CD14-positive monocyte (primary cell): ENCODE measurements around the gene PGR. TPM values are rescaled to one million over a fixed set of nuclear protein-coding genes. Genes with fewer than 3 reads are reported as not detected.

ENCODE experiments used
- DNase-seq, 3 donors: peaks; one replicate each; pipeline ENCODE4 v3.0.0-alpha.2; 2011 to 2022
- H2AFZ ChIP-seq: 2 replicates; pipeline ENCODE4 v1.6.0; 2012; ENCODE audit warnings: mild to moderate bottlenecking, low read depth, low read length, inconsistent platforms; ENCODE audit not compliant: insufficient read depth, poor library complexity, severe bottlenecking
- H3K27ac ChIP-seq, 2 donors: 1 replicate in 1 of 2; 2 replicates in 1 of 2; pipeline ENCODE4 v1.5.1; 2012 to 2013; ENCODE audit warnings: low read length in 2 of 2, control low read depth in 1 of 2, inconsistent platforms in 1 of 2, low read depth in 1 of 2, mild to moderate bottlenecking in 1 of 2
- H3K27me3 ChIP-seq, 2 donors: one replicate each; pipeline versions ENCODE4 v1.6.0 to v1.6.1; 2011 to 2013; ENCODE audit warnings: low read length in 2 of 2; ENCODE audit not compliant: control insufficient read depth in 2 of 2, insufficient read depth in 2 of 2
- H3K36me3 ChIP-seq, 2 donors: replicated peaks in 1 of 2; 1 replicate in 1 of 2; 2 replicates in 1 of 2; pipeline versions ENCODE4 v1.5.1 to v1.6.1; 2012 to 2013; ENCODE audit warnings: low read length in 2 of 2, control low read depth in 1 of 2, inconsistent platforms in 1 of 2, mild to moderate bottlenecking in 1 of 2; ENCODE audit not compliant: insufficient read depth in 2 of 2, control insufficient read depth in 1 of 2
- H3K4me1 ChIP-seq, 2 donors: 1 replicate in 1 of 2; 2 replicates in 1 of 2; pipeline versions ENCODE4 v1.5.1 to v1.6.1; 2012 to 2013; ENCODE audit warnings: low read length in 2 of 2, control low read depth in 1 of 2, inconsistent platforms in 1 of 2, mild to moderate bottlenecking in 1 of 2, moderate library complexity in 1 of 2; ENCODE audit not compliant: insufficient read depth in 2 of 2, control insufficient read depth in 1 of 2
- H3K4me2 ChIP-seq: replicated peaks from 2 replicates; pipeline ENCODE3; 2012; ENCODE audit warnings: low read length, moderate library complexity, mild to moderate bottlenecking; ENCODE audit not compliant: poor library complexity, severe bottlenecking; ENCODE audit errors: extremely low read depth
- H3K4me3 ChIP-seq, 3 experiments: fragments of 200-600 bp in 1 of 3; sonication (generic) in 1 of 3; replicated peaks in 1 of 3; 1 replicate in 2 of 3; 2 replicates in 1 of 3; pipeline ENCODE4 v1.5.1; 2011 to 2013; ENCODE audit warnings: low read length in 3 of 3, mild to moderate bottlenecking in 3 of 3, control low read depth in 2 of 3, low read depth in 2 of 3, inconsistent platforms in 1 of 3, moderate library complexity in 1 of 3
- H3K79me2 ChIP-seq: 2 replicates; pipeline ENCODE4 v1.6.0; 2012; ENCODE audit warnings: mild to moderate bottlenecking, control low read depth, inconsistent platforms, low read length, moderate library complexity; ENCODE audit not compliant: insufficient read depth
- H3K9ac ChIP-seq: 2 replicates; pipeline ENCODE4 v1.6.0; 2017; ENCODE audit warnings: low read length, mild to moderate bottlenecking; ENCODE audit not compliant: insufficient read depth, poor library complexity, severe bottlenecking
- H3K9me3 ChIP-seq, 2 donors: replicated peaks in 1 of 2; 1 replicate in 1 of 2; 2 replicates in 1 of 2; pipeline versions ENCODE4 v1.5.1 to v1.6.1; 2012 to 2013; ENCODE audit warnings: low read length in 2 of 2, control low read depth in 1 of 2; ENCODE audit not compliant: control insufficient read depth in 1 of 2, insufficient read depth in 1 of 2
- H4K20me1 ChIP-seq: 2 replicates; pipeline ENCODE4 v1.6.0; 2012; ENCODE audit warnings: mild to moderate bottlenecking, low read length, control low read depth, moderate library complexity; ENCODE audit not compliant: insufficient read depth
- H3K27ac Mint-ChIP-seq, 7 donors: one replicate each; pipeline ENCODE4 v1.8.0; 2020; ENCODE audit warnings: mild to moderate bottlenecking in 7 of 7, mixed read lengths in 7 of 7, moderate library complexity in 6 of 7, inconsistent platforms in 2 of 7
- H3K27me3 Mint-ChIP-seq, 3 donors: one replicate each; pipeline ENCODE4 v1.8.0; 2021 to 2022; ENCODE audit warnings: low read depth in 3 of 3, mild to moderate bottlenecking in 3 of 3, mixed read lengths in 3 of 3, moderate library complexity in 3 of 3, inconsistent platforms in 1 of 3
- H3K36me3 Mint-ChIP-seq, 2 donors: one replicate each; pipeline ENCODE4 v1.8.0; 2020; ENCODE audit warnings: mixed read lengths in 2 of 2, inconsistent platforms in 1 of 2, mild to moderate bottlenecking in 1 of 2
- H3K4me1 Mint-ChIP-seq: one replicate; pipeline ENCODE4 v1.8.0; 2020; ENCODE audit warnings: mild to moderate bottlenecking, mixed read lengths
- H3K4me3 Mint-ChIP-seq, 2 donors: one replicate each; pipeline ENCODE4 v1.8.0; 2020; ENCODE audit warnings: mild to moderate bottlenecking in 2 of 2, mixed read lengths in 2 of 2, moderate library complexity in 1 of 2
- H3K9me3 Mint-ChIP-seq, 7 donors: one replicate each; pipeline ENCODE4 v1.8.0; 2020 to 2022; ENCODE audit warnings: mixed read lengths in 7 of 7, mild to moderate bottlenecking in 6 of 7, moderate library complexity in 6 of 7, inconsistent platforms in 2 of 7
- CTCF ChIP-seq: fragments of 200-600 bp; IDR thresholded peaks from one replicate; pipeline ENCODE4 v1.8.0; 2022; ENCODE audit warnings: antibody characterized with exemption, mild to moderate bottlenecking
- WGBS: methylation state at CpG from one replicate; pipeline ENCODE4 v1.1.5; 2013; ENCODE audit warnings: missing lambda C conversion rate; ENCODE audit not compliant: insufficient coverage; 5-methylcytosine and 5-hydroxymethylcytosine counted together
- intact Hi-C, 2 donors: fragments of 100-400 bp; cut with micrococcal nuclease; formaldehyde crosslinking; loops; one replicate each; pipeline versions ENCODE4 v1.15.0 to v1.15.1; 2023
- polyA plus RNA-seq, 3 donors: library from polyadenylated mRNA; depleted of rRNA in 1 of 3; unstranded in 2 of 3; stranded (reverse) in 1 of 3; fragments of 300-500 nt in 2 of 3; fragments of >200 nt in 1 of 3; fragmentation: Illumina TruSeq in 2 of 3; gene quantifications; 1 replicate in 2 of 3; 2 replicates in 1 of 3; pipeline ENCODE4 v1.2.3, GENCODE V29; 2012 to 2021

Gene PGR
- polyA plus RNA-seq, 3 donors: not detected

- H3K27me3 Mint-ChIP-seq: no peaks in the 10 kb centered on the region
- no peak for DNase-seq
- H3K4me3 Mint-ChIP-seq: no peak overlapping the region
- Histone ChIP-seq H3K36me3 (no peaks in the 10 kb centered on the region), H3K79me2 (no peaks in the 10 kb centered on the region), H3K9me3 (no peaks in the 10 kb centered on the region), H3K4me1 (no peaks in the 10 kb centered on the region), H3K4me2 (no peak overlapping the region), H3K9ac (no peak overlapping the region), H3K27ac (no peak overlapping the region), H2AFZ (no peak overlapping the region), H3K27me3 (no peaks in the 10 kb centered on the region), H3K4me3 (no peak overlapping the region), H4K20me1 (no peaks in the 10 kb centered on the region)
- no peak overlapping the region for H3K27ac Mint-ChIP-seq
- H3K36me3 Mint-ChIP-seq: no peaks in the 10 kb centered on the region
- peaks cover 0 to 15% (median 3%) of the 10 kb centered on the region in 7 donors for H3K9me3 Mint-ChIP-seq
- TF ChIP-seq CTCF: no peak
- 100% methylated on average over 1 of the region's 2 CpGs for WGBS
- intact Hi-C loops: no loop called here
- H3K4me1 Mint-ChIP-seq: no peaks in the 10 kb centered on the region
These were observed 26.2 kb downstream of the PGR start for GRCh38 chr11:101103433-101103832.

DNA sequence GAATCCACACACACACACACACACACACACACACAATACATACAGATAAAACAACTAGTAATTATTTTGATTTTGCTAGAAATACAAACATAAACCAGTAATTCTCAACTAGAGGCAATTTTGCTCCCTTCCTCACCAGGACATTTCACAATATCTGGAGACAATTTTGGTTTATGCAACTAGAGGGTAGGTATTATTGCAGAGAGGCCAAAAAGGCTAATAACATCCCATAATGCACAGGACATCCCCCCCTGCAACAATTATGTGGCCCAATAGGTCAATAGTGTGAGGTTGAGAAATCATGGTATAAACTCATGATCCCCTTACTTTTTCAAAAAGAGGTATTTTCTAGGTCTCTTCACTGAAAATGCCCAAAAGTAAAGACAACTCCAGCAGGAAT lies 29.0 kb downstream of the PGR start:
- no peak overlapping the region for H3K4me3 Mint-ChIP-seq
- no peak for TF ChIP-seq CTCF
- no peaks in the 10 kb centered on the region for H3K4me1 Mint-ChIP-seq
- H3K36me3 ChIP-seq: no peaks in the 10 kb centered on the region
- no peak for DNase-seq
- no peaks in the 10 kb centered on the region for H3K27me3 Mint-ChIP-seq
- H3K9me3 Mint-ChIP-seq: peaks cover 2 to 7% (median 4%) of the 10 kb centered on the region in 7 donors
- no peaks in the 10 kb centered on the region for H3K27me3 ChIP-seq
- H3K4me3 ChIP-seq: no peak overlapping the region
- no peaks in the 10 kb centered on the region for H3K4me1 ChIP-seq
- intact Hi-C loops: no loop called here
- H3K27ac ChIP-seq: no peak overlapping the region
- H3K36me3 Mint-ChIP-seq: no peaks in the 10 kb centered on the region
- H3K9ac ChIP-seq: no peak overlapping the region
- H3K4me2 ChIP-seq: no peak overlapping the region
- H3K79me2 ChIP-seq: no peaks in the 10 kb centered on the region
- H3K27ac Mint-ChIP-seq: no peak overlapping the region
- no peaks in the 10 kb centered on the region for H3K9me3 ChIP-seq
- no peaks in the 10 kb centered on the region for H4K20me1 ChIP-seq
- no peak overlapping the region for H2AFZ ChIP-seq
